Thyroid gland (tissue), 4 donors: Measurements from ENCODE around the gene NDC80. TPM values are rescaled to one million over a fixed set of nuclear protein-coding genes. Genes with fewer than 3 reads are reported as not detected.
"Not testable (repeated sequence)": the region's sequence is repeated elsewhere in the genome, so short reads cannot be mapped to it uniquely, and the experiment has no call there.

ENCODE experiments used
- DNase-seq, 2 donors: peaks; one replicate each; pipeline ENCODE4 v3.0.0-alpha.2; 2019
- H3K27ac ChIP-seq, 3 donors: fragments of 200-600 bp; sonication (generic); 1 replicate in 2 of 3; 2 replicates in 1 of 3; pipeline ENCODE4 v1.5.1; 2016 to 2019; ENCODE audit warnings: mild to moderate bottlenecking in 1 of 3, moderate library complexity in 1 of 3
- H3K27me3 ChIP-seq: fragments of 200-600 bp; sonication (generic); one replicate; pipeline ENCODE4 v1.5.1; 2019
- H3K36me3 ChIP-seq, 2 donors: fragments of 200-600 bp; sonication (generic); one replicate each; pipeline ENCODE4 v1.5.1; 2016 to 2019
- H3K4me1 ChIP-seq, 2 donors: fragments of 200-600 bp; sonication (generic); one replicate each; pipeline ENCODE4 v1.5.1; 2017 to 2019
- H3K4me3 ChIP-seq, 3 donors: fragments of 200-600 bp; sonication (generic); replicated peaks in 1 of 3; 1 replicate in 2 of 3; 2 replicates in 1 of 3; pipeline ENCODE4 v1.5.1; 2016; ENCODE audit warnings: mild to moderate bottlenecking in 1 of 3
- H3K9me3 ChIP-seq: fragments of 200-600 bp; sonication (generic); one replicate; pipeline ENCODE4 v1.5.1; 2017
- CTCF ChIP-seq, 6 experiments: fragments of 200-600 bp in 3 of 6; fragments of 450-650 bp in 3 of 6; sonication (generic) in 3 of 6; IDR thresholded peaks; one replicate each; pipeline ENCODE4 v1.5.1; 2016 to 2019; ENCODE audit warnings: antibody characterized with exemption in 6 of 6, mild to moderate bottlenecking in 2 of 6, inconsistent platforms in 1 of 6, moderate library complexity in 1 of 6
- POLR2A ChIP-seq, 2 donors: fragments of 450-650 bp; IDR thresholded peaks; one replicate each; pipeline ENCODE4 v1.6.1; 2017; ENCODE audit warnings: antibody characterized with exemption in 2 of 2, mild to moderate bottlenecking in 2 of 2, moderate library complexity in 1 of 2
- WGBS, 2 donors: methylation state at CpG; one replicate each; pipeline ENCODE4 v1.1.5; 2017; 5-methylcytosine and 5-hydroxymethylcytosine counted together
- intact Hi-C: fragments of 100-400 bp; cut with DNase I; formaldehyde crosslinking; loops from one replicate; pipeline ENCODE4 v1.15.1; 2023
- total RNA-seq, 4 donors: library from RNA; depleted of rRNA; stranded (reverse); fragments of >200 nt; gene quantifications; one replicate each; pipeline ENCODE4 v1.2.3, GENCODE V29; 2016

NDC80 gene
- total RNA-seq, result 1 to 10 TPM in 1 of 4 donors, under 1 TPM in 2, not detected in 1; 0.33 to 1.4 (median 0.81) TPM

DNA sequence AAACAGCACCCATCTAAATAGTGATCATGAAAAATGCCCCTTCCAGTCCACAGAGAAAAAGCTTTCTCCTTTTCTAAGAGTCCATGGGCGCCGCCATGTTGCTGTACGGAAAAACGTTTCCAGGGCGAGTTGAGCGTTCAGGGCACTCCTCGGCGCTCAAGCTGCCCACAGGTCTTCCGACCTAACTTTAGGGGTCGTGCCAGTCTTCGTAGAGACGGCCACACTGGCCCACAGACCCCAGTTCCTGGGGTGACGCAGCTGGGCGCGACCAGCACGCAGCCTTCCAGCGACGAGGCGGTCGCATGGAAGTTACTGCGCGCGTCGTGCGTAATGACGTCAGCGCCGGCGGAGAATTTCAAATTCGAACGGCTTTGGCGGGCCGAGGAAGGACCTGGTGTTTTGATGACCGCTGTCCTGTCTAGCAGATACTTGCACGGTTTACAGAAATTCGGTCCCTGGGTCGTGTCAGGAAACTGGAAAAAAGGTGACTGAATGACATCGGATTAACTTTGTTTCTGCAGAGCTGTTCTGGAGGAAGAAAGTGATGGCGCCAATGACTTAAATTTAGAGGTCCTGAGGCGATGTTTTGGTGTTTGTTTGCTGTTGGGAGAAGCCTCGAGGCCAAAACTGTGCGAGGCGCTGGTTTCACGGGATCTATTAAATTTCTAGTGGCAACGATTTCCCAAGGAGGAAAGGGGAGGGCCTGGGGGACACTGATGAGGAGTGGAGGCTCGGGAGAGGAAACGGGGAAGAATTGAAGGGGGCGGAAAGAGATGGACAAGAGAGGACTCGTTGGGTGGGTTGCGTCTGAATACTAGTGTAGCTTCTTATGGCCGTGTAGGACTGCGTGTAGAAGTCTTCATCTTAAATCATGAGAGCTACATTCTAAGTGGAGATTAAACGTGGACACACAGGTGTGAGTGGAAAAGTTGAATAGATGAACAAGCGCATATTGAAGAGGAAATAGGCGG, at the start of gene NDC80, which contains the start of gene METTL4:
NDC80 (plus strand) TSS at position 358 of the 971 bp plus-strand sequence. CDS start 1,429 bp downstream, outside the sequence.
METTL4 (minus strand) TSS at position 306 of the 971 bp plus-strand sequence. CDS start 4,289 bp downstream, outside the sequence.
- Histone ChIP-seq H3K27me3 (no peaks in the 10 kb centered on the region), H3K27ac (peak within 1 kb of the TSS; percentile 98 to 99 (median 99)), H3K4me1 (peaks cover 5 to 13% of the 10 kb centered on the region in 2 donors), H3K9me3 (no peaks in the 10 kb centered on the region), H3K4me3 (peak within 1 kb of the TSS; percentile 24 to 73 (median 52)), H3K36me3 (no peaks in the 10 kb centered on the region)
- peak; percentile 77 to 81 for DNase-seq
- 0 to 1% methylated on average over 50 to 52 of the region's 55 CpGs for WGBS, 2 donors
- TF ChIP-seq POLR2A (IDR thresholded peaks at IDR 0.05) (peak in 1 of 2 donors; percentile 71), CTCF (IDR thresholded peaks at IDR 0.05) (peak in 1 of 6 experiments; percentile 0)
- intact Hi-C loops, result loop anchor here (10.0 kb wide), 1 partner anchor 83 kb away; the partner anchor contains the start of gene SMCHD1

DNA sequence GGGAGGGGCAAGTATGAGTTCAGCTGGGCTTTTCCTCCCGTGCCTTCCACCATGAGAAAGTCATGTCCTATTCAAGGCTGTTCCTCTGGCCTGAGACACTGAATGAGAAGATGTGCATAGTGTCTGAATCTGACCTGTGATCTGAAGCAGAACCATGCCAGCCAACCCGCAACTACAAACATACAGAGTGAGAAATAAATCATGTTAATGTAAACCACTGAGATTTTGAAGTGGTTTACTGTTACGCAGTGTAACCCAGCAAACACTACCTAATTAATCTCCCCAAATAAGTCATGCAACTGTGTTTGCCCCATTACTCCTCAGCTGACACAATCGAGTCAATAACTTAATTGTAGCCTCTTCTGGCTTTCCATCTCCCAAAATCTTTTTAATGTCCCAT, 49.2 kb upstream of the NDC80 start:
- DNase-seq, result no peak
- intact Hi-C loops, result no loop called here
- WGBS, 2 donors, result 90 to 96% methylated on average over 4 of the region's 4 CpGs

DNA sequence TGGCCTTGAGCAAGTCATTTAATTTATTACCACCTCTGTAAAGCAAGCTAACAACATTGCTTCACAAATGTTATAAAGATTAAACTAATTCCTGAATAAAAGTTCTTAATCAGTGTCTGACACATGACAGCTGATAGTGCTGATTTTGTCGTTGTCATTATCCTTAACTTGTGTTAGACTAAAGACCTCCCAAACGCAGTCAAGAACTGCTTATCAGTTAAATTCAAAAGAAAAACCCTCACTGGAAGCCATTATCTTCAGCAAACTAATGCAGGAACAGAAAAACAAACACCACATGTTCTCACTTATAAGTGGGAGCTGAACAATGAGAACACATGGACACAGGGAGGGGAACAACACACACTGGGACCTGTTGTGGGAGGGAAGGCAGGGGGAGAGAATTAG, 46.6 kb upstream of the NDC80 start:
- not testable (repeated sequence) for H3K27me3 ChIP-seq, DNase-seq

More for the DNA sequence above, 49.2 kb upstream of the NDC80 start:
- Histone ChIP-seq H3K27me3 (no peaks in the 10 kb centered on the region), H3K4me3 (no peak overlapping the region), H3K27ac (no peak overlapping the region), H3K36me3 (no peaks in the 10 kb centered on the region), H3K9me3 (no peaks in the 10 kb centered on the region), H3K4me1 (no peaks in the 10 kb centered on the region)
- no peak for TF ChIP-seq POLR2A (IDR thresholded peaks at IDR 0.05)
- no peak for TF ChIP-seq CTCF (IDR thresholded peaks at IDR 0.05)

GRCh38 chr18:2526329-2526728, 45.0 kb upstream of the NDC80 start:
- Histone ChIP-seq H3K4me1 (no peaks in the 10 kb centered on the region), H3K36me3 (no peaks in the 10 kb centered on the region), H3K27ac (no peak overlapping the region), H3K9me3 (no peaks in the 10 kb centered on the region), H3K27me3 (no peaks in the 10 kb centered on the region), H3K4me3 (no peak overlapping the region)
- TF ChIP-seq CTCF (IDR thresholded peaks at IDR 0.05) (no peak), POLR2A (IDR thresholded peaks at IDR 0.05) (no peak)
- no peak for DNase-seq
- 68 to 93% methylated on average over 2 of the region's 2 CpGs for WGBS, 2 donors
- intact Hi-C loops, result no loop called here

More for the DNA sequence above, 46.6 kb upstream of the NDC80 start:
- H3K4me3 ChIP-seq, H3K9me3 ChIP-seq, H3K4me1 ChIP-seq, H3K27ac ChIP-seq, H3K36me3 ChIP-seq, intact Hi-C loops: not testable (repeated sequence)
- 17 to 22% methylated on average over 2 of the region's 2 CpGs for WGBS, 2 donors

DNA sequence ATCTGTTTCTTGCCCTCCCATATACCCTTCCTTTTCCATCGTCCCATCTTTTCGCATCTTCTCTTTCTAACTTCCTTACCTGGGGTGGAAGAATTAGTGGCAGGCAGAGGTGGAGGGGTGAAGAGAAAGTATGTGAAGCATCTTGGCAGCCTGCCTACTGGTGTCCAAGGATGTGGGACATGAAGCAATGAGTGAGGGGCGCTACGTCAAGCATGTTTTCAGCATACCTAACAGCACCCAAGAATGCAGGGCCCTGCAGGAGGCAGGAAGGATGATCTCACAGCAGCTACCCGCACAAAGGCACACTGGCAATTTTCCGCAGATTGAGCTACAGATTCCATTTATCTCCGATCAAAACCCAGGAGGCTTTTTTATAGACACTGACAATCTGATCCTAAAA, 42.2 kb upstream of the NDC80 start:
- no peaks in the 10 kb centered on the region for H3K27me3 ChIP-seq
- no peak for TF ChIP-seq POLR2A (IDR thresholded peaks at IDR 0.05)
- H3K36me3 ChIP-seq, result no peaks in the 10 kb centered on the region
- H3K4me3 ChIP-seq, result no peak overlapping the region
- no peak for DNase-seq
- H3K9me3 ChIP-seq, result no peaks in the 10 kb centered on the region
- intact Hi-C loops, result no loop called here
- WGBS, 2 donors, result 84 to 88% methylated on average over 7 of the region's 7 CpGs
- no peak overlapping the region for H3K27ac ChIP-seq
- no peaks in the 10 kb centered on the region for H3K4me1 ChIP-seq

- H3K4me1 ChIP-seq, result no peaks in the 10 kb centered on the region
- no peak overlapping the region for H3K27ac ChIP-seq
- WGBS, 2 donors, result 92 to 96% methylated on average over 2 of the region's 2 CpGs
- no peak overlapping the region for H3K4me3 ChIP-seq
- intact Hi-C loops, result no loop called here
- H3K36me3 ChIP-seq, result no peaks in the 10 kb centered on the region
- no peak for DNase-seq
- TF ChIP-seq POLR2A (IDR thresholded peaks at IDR 0.05) (no peak), CTCF (IDR thresholded peaks at IDR 0.05) (no peak)
- no peaks in the 10 kb centered on the region for H3K9me3 ChIP-seq
- H3K27me3 ChIP-seq, result no peaks in the 10 kb centered on the region
Measured at GRCh38 chr18:2531751-2532150, 39.6 kb upstream of the NDC80 start.
